Left cardiac atrium (tissue), 4 donors: ENCODE measurements around the gene CNPY3. TPM values are rescaled to one million over a fixed set of nuclear protein-coding genes. Genes with fewer than 3 reads are reported as not detected.
A peak's percentile ranks its signal among the peaks of the same experiment; 100 is the strongest.
"Not testable (repeated sequence)": the region's sequence is repeated elsewhere in the genome, so short reads cannot be mapped to it uniquely, and the experiment has no call there.

Experiments used
- ATAC-seq, 2 donors: fragments of 200-7000 bp; cut with Tn5 transposase; one replicate each; pipeline ENCODE4 v1.9.1; 2020; ENCODE audit warnings: mild to moderate bottlenecking in 2 of 2, moderate library complexity in 2 of 2
- DNase-seq: peaks from one replicate; pipeline ENCODE4 v3.0.0-alpha.2; 2020
- intact Hi-C, 2 donors: fragments of 100-400 bp; cut with DNase I; formaldehyde crosslinking; loops; one replicate each; pipeline versions ENCODE4 v1.14.1 to v1.15.1; 2022 to 2023
- long read RNA-seq: library from polyadenylated mRNA; unstranded; transcript quantifications from one replicate; pipeline ENCODE4 v2.0.0, GENCODE V29; 2021
- total RNA-seq, 2 donors: library from RNA; stranded (reverse); fragmentation: NEBNext Ultra II Directional; extraction: Animal tissue kit (Norgen Biotek cat#: 25700); gene quantifications; one replicate each; pipeline ENCODE4 v1.2.1, GENCODE V29; 2021
- donor health status: DM: no; HTN: yes; CAD: no.
- donor health status: DM: no; HTN: yes; CAD: no; lungs with severe emphysema.
- donor health status: DM: yes; HTN: yes; CAD: no.
- donor health status: Dilated cardiomyopathy.

CNPY3 gene
- 10 to 100 TPM; 19.1 to 28.4 TPM for total RNA-seq
- long read RNA-seq, transcript CNPY3-201 (6 exons, 1,704 nt) = major isoform, 29 of 38 reads
- long read RNA-seq, partial matches to known transcripts = 1 of 38 reads
- long read RNA-seq, other reads (novel, unspliced or antisense) = 8 of 38 reads

DNA sequence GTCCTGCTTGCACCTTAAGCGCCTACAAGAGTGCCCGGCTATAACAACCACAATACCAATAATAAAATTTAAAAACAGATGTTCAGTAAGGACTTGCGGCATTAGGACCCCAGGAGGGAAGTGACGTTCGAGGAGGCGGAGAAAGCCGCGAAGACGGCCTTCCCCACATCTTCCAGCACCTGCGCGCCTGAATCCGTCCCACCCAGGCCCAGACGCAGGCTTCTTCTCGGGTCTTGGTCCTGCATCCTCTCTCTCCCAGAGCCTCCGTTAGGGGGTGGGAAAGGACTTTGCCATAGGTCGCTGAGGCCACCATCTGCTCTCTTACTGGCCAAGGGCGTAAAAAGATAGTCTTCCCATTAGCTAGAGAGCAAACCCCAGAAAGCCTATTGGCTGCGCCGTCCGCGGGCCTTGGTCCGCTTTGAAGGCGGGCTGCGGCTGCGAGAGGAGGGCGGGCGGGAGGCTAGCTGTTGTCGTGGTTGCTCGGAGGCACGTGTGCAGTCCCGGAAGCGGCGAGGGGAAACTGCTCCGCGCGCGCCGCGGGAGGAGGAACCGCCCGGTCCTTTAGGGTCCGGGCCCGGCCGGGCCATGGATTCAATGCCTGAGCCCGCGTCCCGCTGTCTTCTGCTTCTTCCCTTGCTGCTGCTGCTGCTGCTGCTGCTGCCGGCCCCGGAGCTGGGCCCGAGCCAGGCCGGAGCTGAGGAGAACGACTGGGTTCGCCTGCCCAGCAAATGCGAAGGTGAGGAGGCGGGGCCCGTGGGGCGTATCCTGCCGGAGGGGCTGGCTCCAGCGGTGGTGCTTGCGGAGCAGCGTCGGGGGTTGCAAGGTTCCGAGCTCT is at the start of gene CNPY3:
TSS of gene CNPY3 (plus strand) at position 495 of the 835 bp plus-strand sequence. CDS start at position 586, 91 bp downstream.
- ATAC-seq = peak; percentile 95 to 97
- DNase-seq = peak; percentile 94
- intact Hi-C loops = no loop called here

DNA sequence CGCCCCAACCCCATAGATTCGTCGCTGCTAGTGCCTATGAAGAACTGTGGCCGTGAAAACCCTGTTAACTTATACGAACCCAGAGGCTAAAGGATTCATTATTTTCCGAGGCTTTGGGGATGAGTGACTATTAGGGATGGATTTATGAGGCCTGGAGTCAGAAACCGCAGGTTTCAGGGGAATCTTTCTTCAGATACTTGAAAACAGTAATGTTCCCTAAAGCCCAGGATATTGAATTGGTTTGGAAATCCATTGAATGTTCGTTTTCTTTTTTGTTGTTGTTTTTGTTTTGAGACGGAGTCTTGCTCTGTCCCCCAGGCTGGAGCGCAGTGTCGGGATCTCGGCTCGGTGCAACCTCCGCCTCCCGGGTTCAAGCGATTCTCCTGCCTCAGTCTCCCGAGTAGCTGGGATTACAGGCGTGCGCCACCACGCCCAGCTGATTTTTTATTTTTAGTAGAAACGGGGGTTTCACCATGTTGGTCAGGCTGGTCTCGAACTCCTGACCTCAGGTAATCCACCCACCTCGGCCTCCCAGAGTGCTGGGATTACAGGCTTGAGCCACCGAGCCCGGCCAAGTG is 49.0 kb upstream of the CNPY3 start:
- DNase-seq, ATAC-seq, intact Hi-C loops: not testable (repeated sequence)

- DNase-seq, intact Hi-C loops, ATAC-seq: not testable (repeated sequence)
Observed at GRCh38 chr6:42880871-42881270, 48.4 kb upstream of the CNPY3 start.

- intact Hi-C loops = no loop called here
Observed at GRCh38 chr6:42885702-42886101, 43.6 kb upstream of the CNPY3 start.

DNA sequence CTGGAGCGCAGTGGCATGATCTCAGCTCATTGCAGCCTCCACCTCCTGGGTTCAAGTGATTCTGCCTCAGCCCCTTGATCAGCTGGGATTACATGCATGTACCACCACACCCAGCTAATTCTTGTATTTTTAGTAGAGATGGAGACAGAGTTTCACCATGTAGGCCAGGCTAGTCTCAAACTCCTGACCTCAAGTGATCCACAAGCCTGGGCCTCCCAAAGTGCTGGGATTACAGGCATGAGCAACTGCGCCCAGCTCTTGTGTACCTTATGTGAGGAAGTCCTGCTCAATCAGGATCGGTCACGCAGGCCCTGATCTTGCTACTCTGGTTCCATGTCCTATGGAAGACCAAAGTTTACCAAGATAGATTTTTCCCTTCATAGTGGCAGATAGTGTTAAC is 41.1 kb upstream of the CNPY3 start:
- intact Hi-C loops, DNase-seq, ATAC-seq: not testable (repeated sequence)

More at GRCh38 chr6:42885702-42886101, 43.6 kb upstream of the CNPY3 start:
- ATAC-seq (no peak), DNase-seq (no peak)

- DNase-seq (no peak), ATAC-seq (no peak)
- intact Hi-C loops = no loop called here
Observed at GRCh38 chr6:42889815-42890214, 39.5 kb upstream of the CNPY3 start.

DNA sequence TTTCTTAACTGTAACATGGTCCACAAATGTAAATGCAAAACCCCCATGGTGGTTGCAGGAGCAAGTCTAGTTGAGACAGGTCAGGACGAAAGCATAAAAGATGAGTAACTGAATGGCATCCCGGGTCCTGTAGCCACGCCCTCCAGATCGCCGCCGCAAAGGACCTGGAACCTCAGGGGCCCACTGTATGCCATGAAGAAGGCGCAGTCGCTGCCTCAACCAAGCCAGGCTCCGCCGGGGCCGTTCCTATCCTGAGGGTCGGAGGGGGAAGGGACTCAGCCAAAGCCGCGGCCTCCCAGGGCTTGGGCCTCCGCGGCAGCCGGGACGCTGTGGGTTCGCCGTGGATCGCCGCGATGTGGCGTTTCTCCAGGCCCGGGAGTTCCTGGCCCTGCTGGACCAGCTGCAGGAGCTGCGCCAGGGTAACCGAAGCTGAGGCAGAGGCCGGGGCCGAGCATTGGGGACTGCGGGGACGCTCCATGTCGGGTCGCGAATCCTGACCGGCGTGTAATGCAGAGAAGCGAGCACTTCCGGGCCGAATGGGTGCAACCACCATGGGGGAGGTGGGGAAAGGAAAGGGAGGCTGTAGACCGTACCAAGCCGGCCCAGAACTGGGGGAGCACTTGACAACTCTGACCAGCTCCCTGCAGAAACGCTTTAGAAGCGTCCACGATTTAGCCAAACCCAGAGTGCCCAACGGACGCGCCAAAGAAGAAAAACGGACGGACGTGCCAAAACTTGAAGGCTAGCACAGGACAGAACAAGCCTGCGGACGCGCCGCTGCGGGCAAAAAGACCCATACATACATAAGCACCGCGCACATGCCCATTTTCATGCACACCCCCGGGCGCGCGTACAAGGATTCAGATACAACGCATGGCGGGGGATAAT is 38.7 kb upstream of the CNPY3 start:
- intact Hi-C loops = no loop called here
- ATAC-seq (peak; percentile 99), DNase-seq (peak; percentile 94)

DNA sequence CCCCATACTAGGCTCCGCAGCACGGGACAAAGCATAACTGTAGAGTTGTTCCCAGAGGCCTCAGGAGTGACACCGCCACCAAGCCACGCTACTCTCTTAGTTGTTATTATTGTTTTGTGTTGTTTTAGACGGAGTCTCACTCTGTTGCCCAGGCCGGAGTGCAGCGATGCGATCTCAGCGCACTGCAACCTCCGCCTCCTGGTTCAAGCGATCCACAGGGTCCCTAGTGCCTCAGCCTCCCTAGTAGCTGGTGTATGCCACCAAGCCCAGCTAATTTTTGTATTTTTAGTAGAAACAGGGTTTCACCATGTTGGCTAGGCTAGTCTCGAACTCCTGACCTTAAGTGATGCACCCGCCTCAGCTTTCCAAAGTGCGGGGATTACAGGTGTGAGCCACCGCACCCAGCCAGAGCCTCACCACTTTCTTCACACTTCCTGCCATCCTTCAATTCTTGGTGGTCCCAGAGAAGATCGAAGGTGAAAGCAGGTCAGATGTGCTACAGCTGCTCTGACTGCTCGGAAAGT is 38.0 kb upstream of the CNPY3 start:
- ATAC-seq (no peak), DNase-seq (no peak)
- intact Hi-C loops = no loop called here

GRCh38 chr6:42894041-42894828 is 35.0 kb upstream of the CNPY3 start:
- ATAC-seq, intact Hi-C loops, DNase-seq: not testable (repeated sequence)

DNA sequence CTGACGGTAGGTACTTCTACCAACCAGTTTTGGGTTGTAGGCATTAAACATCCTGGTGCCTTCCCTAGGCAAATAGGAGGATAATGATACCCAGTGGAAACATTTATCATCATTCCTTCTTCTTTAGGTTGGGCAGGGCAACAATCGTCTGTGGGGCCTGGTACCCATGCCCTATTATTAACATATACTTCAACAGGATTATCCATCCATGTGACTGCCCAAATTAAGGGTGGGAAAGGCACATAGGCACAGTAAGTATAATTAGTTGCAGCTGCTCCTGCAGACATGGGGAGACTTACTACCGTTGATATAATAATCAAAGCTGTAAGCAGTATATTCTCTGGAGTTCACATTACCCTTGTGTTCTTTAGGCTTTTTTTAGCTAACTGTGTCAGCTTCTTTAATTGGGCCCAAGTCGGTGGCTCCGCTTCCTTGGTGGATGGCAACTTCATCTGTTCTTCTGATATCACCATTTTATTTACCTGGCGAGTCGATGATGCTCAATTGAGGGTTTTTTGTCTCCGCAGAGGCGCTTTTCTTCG is 33.0 kb upstream of the CNPY3 start:
- intact Hi-C loops = loop anchor here in 1 of 2 donors (5.0 kb wide), 1 partner anchor 234 kb away; no protein-coding TSS in a partner anchor
- ATAC-seq = no peak
- no peak for DNase-seq

DNA sequence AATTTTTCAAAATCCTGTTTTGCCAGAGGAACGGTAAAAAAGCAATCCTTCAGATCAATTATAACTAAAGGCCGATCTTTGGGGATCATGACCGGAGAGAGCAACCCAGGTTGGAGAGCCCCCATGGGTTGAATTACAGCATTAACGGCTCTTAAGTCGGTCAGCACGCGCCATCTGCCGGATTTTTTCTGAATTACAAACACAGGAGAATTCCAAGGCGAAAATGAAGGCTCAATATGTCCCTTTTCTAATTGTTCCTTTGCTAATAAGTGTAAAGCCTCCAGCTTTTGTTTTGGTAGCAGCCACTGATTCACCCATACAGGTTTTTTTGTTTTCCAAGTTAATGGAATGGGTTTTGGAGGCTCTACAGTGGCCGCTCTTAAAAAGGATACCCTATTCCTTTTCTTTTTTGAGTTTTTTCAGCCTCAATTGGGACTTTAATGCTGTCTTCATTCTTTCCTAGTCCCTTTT is 30.4 kb upstream of the CNPY3 start:
- intact Hi-C loops = loop anchor here in 1 of 2 donors (5.0 kb wide), 1 partner anchor 237 kb away; no protein-coding TSS in a partner anchor
- ATAC-seq (no peak), DNase-seq (peak; percentile 66)

GRCh38 chr6:42899871-42900270 is 29.4 kb upstream of the CNPY3 start:
- intact Hi-C loops = loop anchor here in 1 of 2 donors (2.0 to 5.0 kb wide), 2 partner anchors 238 to 243 kb away; no protein-coding TSS in a partner anchor
- no peak for DNase-seq
- no peak for ATAC-seq

DNA sequence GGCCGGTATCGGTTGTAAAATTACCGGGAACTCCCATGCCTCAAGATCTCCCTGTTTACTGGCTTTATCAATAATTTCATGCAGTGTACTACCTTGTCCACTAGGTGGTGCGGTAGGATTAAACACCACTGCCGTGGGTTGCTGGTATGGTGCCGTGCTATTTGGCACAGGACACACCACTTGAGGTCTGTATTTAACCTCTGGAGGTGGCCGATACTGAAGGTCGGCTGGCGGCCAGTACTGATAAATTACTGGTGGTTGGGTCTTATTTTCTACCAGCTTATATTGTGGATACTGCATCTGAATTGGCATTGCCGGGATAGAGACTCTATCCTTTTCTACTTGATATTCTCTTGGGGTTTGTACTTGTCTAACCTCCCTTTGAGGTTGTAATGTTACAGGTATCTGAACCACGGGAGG is 27.7 kb upstream of the CNPY3 start:
- intact Hi-C loops = loop anchor here in 1 of 2 donors (2.0 kb wide), 1 partner anchor 241 kb away; no protein-coding TSS in a partner anchor
- peak; percentile 97 to 98 for ATAC-seq
- DNase-seq = peak; percentile 87

DNA sequence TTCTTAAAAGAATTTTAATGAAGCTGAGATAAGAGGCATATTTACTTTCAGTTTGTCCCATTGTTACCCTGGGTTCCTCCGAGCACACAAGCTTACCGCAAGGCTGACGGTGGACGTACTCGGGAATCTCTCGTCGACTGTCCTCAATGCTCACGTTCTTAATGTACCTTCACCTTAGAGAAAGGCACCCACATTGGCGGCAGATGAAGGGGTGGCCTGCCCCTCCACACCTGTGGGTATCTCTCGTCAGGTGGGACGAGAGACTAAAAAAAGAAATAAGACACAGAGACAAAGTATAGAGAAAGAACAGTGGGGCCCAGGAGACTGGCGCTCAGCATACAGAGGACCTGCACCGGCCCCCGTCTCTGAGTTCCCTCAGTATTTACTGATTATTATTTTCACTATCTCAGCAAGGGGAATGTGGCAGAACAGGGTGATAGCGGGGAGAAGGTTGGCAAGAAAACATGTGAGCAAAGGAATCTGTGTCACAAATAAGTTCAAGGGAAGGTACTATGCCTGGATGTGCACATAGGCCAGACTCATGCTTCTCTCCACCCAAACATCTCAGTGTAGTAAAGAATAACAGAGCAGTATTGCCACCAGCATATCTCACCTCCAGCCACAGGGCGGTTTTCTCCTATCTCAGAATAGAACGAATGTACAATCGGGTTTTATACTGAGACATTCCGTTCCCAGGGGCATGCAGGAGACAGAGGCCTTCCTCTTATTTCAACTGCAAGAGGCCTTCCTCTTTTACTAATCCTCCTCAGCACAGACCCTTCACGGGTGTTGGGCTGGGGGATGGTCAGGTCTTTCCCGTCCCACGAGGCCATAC is 26.6 kb upstream of the CNPY3 start:
- DNase-seq, ATAC-seq, intact Hi-C loops: not testable (repeated sequence)

GRCh38 chr6:42904467-42904866 is 24.8 kb upstream of the CNPY3 start:
- ATAC-seq = no peak
- intact Hi-C loops = no loop called here
- DNase-seq = no peak

GRCh38 chr6:42907336-42907735 is 21.9 kb upstream of the CNPY3 start:
- DNase-seq (no peak), ATAC-seq (peak; percentile 52 to 66)
- intact Hi-C loops = loop anchor here in 1 of 2 donors (5.0 kb wide), 1 partner anchor 235 kb away; no protein-coding TSS in a partner anchor
